Endothelial cell (in vitro differentiated cells): Measurements from ENCODE around the gene ATP8A2. TPM values are rescaled to one million over a fixed set of nuclear protein-coding genes. Genes with fewer than 3 reads are reported as not detected.

ENCODE experiments used
- DNase-seq: peaks from one replicate; pipeline ENCODE4 v3.0.0; 2021; ENCODE audit warnings: low spot score
- H3K27ac Mint-ChIP-seq: one replicate; pipeline ENCODE4 v1.8.0; 2021; ENCODE audit warnings: mixed read lengths, inconsistent platforms; ENCODE audit not compliant: unreplicated experiment
- H3K27me3 Mint-ChIP-seq: one replicate; pipeline ENCODE4 v1.8.0; 2021; ENCODE audit warnings: mild to moderate bottlenecking, moderate library complexity, mixed read lengths, inconsistent platforms; ENCODE audit not compliant: unreplicated experiment
- H3K36me3 Mint-ChIP-seq: one replicate; pipeline ENCODE4 v1.8.0; 2021; ENCODE audit warnings: mild to moderate bottlenecking, low read depth, mixed read lengths, inconsistent platforms; ENCODE audit not compliant: unreplicated experiment
- H3K4me1 Mint-ChIP-seq: one replicate; pipeline ENCODE4 v1.8.0; 2021; ENCODE audit warnings: mild to moderate bottlenecking, mixed read lengths, inconsistent platforms; ENCODE audit not compliant: unreplicated experiment
- H3K4me3 Mint-ChIP-seq: one replicate; pipeline ENCODE4 v1.8.0; 2021; ENCODE audit warnings: mild to moderate bottlenecking, mixed read lengths, inconsistent platforms; ENCODE audit not compliant: unreplicated experiment
- H3K9me3 Mint-ChIP-seq: one replicate; pipeline ENCODE4 v1.8.0; 2021; ENCODE audit warnings: mixed read lengths, inconsistent platforms; ENCODE audit not compliant: unreplicated experiment
- CTCF ChIP-seq: fragments of 200-600 bp; sonication (generic); IDR thresholded peaks from one replicate; pipeline ENCODE4 v1.5.0; 2021; ENCODE audit warnings: antibody characterized with exemption; ENCODE audit not compliant: unreplicated experiment
- total RNA-seq: library from RNA; stranded (reverse); fragmentation: NEBNext Ultra II Directional; extraction: Animal tissue kit (Norgen Biotek cat#: 25700); gene quantifications from one replicate; pipeline ENCODE4 v1.2.1, GENCODE V29; 2021; ENCODE audit not compliant: unreplicated experiment

ATP8A2 gene
- total RNA-seq, 1 donor from 2014 or later, result 2.1 TPM

GRCh38 chr13:25874064-25874737 lies 502.4 kb downstream of the ATP8A2 start:
- Mint-ChIP-seq H3K9me3 (no peaks in the 10 kb centered on the region), H3K4me1 (peaks cover 41% of the 10 kb centered on the region), H3K27me3 (no peaks in the 10 kb centered on the region), H3K27ac (peak overlapping the region; percentile 49), H3K36me3 (no peaks in the 10 kb centered on the region), H3K4me3 (no peak overlapping the region)
- TF ChIP-seq CTCF, result no peak
- no peak for DNase-seq

- no peaks in the 10 kb centered on the region for H3K36me3 Mint-ChIP-seq
- no peaks in the 10 kb centered on the region for H3K9me3 Mint-ChIP-seq
- H3K27me3 Mint-ChIP-seq, result no peaks in the 10 kb centered on the region
- peak overlapping the region; percentile 49 for H3K27ac Mint-ChIP-seq
- no peak for DNase-seq
- no peak for TF ChIP-seq CTCF
- H3K4me1 Mint-ChIP-seq, result peaks cover 37% of the 10 kb centered on the region
- no peak overlapping the region for H3K4me3 Mint-ChIP-seq
These were observed 503.1 kb downstream of the ATP8A2 start for GRCh38 chr13:25874907-25875306.

- Mint-ChIP-seq H3K4me3 (no peak overlapping the region), H3K4me1 (peaks cover 37% of the 10 kb centered on the region), H3K9me3 (no peaks in the 10 kb centered on the region), H3K27ac (no peak overlapping the region), H3K36me3 (no peaks in the 10 kb centered on the region), H3K27me3 (no peaks in the 10 kb centered on the region)
- no peak for DNase-seq
- no peak for TF ChIP-seq CTCF
These were observed 504.5 kb downstream of the ATP8A2 start for GRCh38 chr13:25876247-25876646.

- Mint-ChIP-seq H3K9me3 (no peaks in the 10 kb centered on the region), H3K27me3 (peaks cover under 1% of the 10 kb centered on the region), H3K4me1 (peaks cover 51% of the 10 kb centered on the region), H3K27ac (no peak overlapping the region), H3K4me3 (no peak overlapping the region), H3K36me3 (no peaks in the 10 kb centered on the region)
- TF ChIP-seq CTCF, result no peak
- DNase-seq, result no peak
These were observed 507.7 kb downstream of the ATP8A2 start for GRCh38 chr13:25879466-25879865.

- no peaks in the 10 kb centered on the region for H3K9me3 Mint-ChIP-seq
- peaks cover 2% of the 10 kb centered on the region for H3K27me3 Mint-ChIP-seq
- no peak overlapping the region for H3K4me3 Mint-ChIP-seq
- no peaks in the 10 kb centered on the region for H3K36me3 Mint-ChIP-seq
- DNase-seq, result no peak
- H3K4me1 Mint-ChIP-seq, result peaks cover 50% of the 10 kb centered on the region
- TF ChIP-seq CTCF, result no peak
- no peak overlapping the region for H3K27ac Mint-ChIP-seq
These were observed 509.6 kb downstream of the ATP8A2 start for GRCh38 chr13:25881136-25881926.
